K562 (cell line): ENCODE data around the gene KRT25. TPM values are rescaled to one million over a fixed set of nuclear protein-coding genes. Genes with fewer than 3 reads are reported as not detected.

Source experiments
- ATAC-seq: fragments of 200-7000 bp; cut with Tn5 transposase; 3 replicates; pipeline ENCODE4 v1.9.1; 2020; ENCODE audit warnings: moderate library complexity
- BruUV-seq: library from RNA; stranded (reverse); fragments of 400-500 nt; replicated peaks from 2 replicates; lab custom pipeline; 2021; lab: Mats Ljungman, UMichigan
- CTCF ChIA-PET: fragments of 300-600 bp; formaldehyde crosslinking; extraction: SDS; loops from one replicate; lab custom pipeline; 2021; ENCODE audit warnings: low intra/inter-chr PET ratio; lab: Yijun Ruan, JAX
- POLR2A ChIA-PET: fragments of 300-600, 350-650 bp; sonication (Branson Sonifier 250); formaldehyde crosslinking; extraction: SDS; loops from one replicate; lab custom pipeline; 2021; ENCODE audit warnings: antibody characterized with exemption, inconsistent platforms; lab: Yijun Ruan, JAX
- DNase-seq, 4 experiments: peaks; one replicate each; pipeline versions ENCODE4 v3.0.0 to v3.0.0-alpha.2; 2011 to 2018; ENCODE audit warnings: low spot score in 3 of 4, mixed read lengths in 3 of 4; ENCODE audit errors: extremely low read depth in 1 of 4
- FAIRE-seq: peaks from 2 replicates; lab custom pipeline; 2011; peaks lifted over from hg19 to GRCh38; lab: Jason Lieb, UNC
- H2AFZ ChIP-seq: 2 replicates; pipeline ENCODE4 v1.6.0; 2011; ENCODE audit warnings: low read depth, low read length, control low read depth, inconsistent platforms
- H3K27ac ChIP-seq: fragments of 200-600 bp; 3 replicates; pipeline ENCODE4 v1.8.0; 2011; ENCODE audit warnings: low read depth, mild to moderate bottlenecking, control low read depth, inconsistent platforms, low read length, moderate library complexity, mixed read lengths; ENCODE audit errors: extremely low read depth
- H3K27me3 ChIP-seq, 2 experiments: fragments of 300-600 bp in 1 of 2; 2 replicates in 1 of 2; 3 replicates in 1 of 2; pipeline versions ENCODE4 v1.6.0 to v1.8.0; 2011; ENCODE audit warnings: inconsistent platforms in 2 of 2, low read length in 2 of 2, mild to moderate bottlenecking in 1 of 2, mixed read lengths in 1 of 2, moderate library complexity in 1 of 2; ENCODE audit not compliant: control insufficient read depth in 2 of 2, insufficient read depth in 2 of 2
- H3K36me3 ChIP-seq: fragments of 300-600 bp; 3 replicates; pipeline ENCODE4 v1.8.0; 2011; ENCODE audit warnings: mild to moderate bottlenecking, low read length, inconsistent platforms; ENCODE audit not compliant: control insufficient read depth, insufficient read depth
- H3K4me1 ChIP-seq, 2 experiments: fragments of 200-600 bp in 1 of 2; replicated peaks in 1 of 2; 2 replicates in 1 of 2; 3 replicates in 1 of 2; pipeline versions ENCODE4 v1.5.1 to v1.8.0; 2011; ENCODE audit warnings: inconsistent platforms in 2 of 2, low read length in 2 of 2, mild to moderate bottlenecking in 1 of 2, mixed read lengths in 1 of 2, moderate library complexity in 1 of 2; ENCODE audit not compliant: control insufficient read depth in 2 of 2, insufficient read depth in 2 of 2
- H3K4me2 ChIP-seq: 2 replicates; pipeline ENCODE4 v1.6.1; 2011; ENCODE audit warnings: low read length, control low read depth, inconsistent platforms, mixed read lengths; ENCODE audit not compliant: insufficient read depth
- H3K4me3 ChIP-seq: fragments of 200-600 bp; sonication (generic), shearing (Covaris generic); 2 replicates; pipeline ENCODE4 v1.5.1; 2016; ENCODE audit warnings: control low read depth, inconsistent platforms
- H3K79me2 ChIP-seq: fragments of 200-600 bp; 3 replicates; pipeline ENCODE4 v1.8.0; 2011; ENCODE audit warnings: low read length, inconsistent platforms; ENCODE audit not compliant: control insufficient read depth, insufficient read depth
- H3K9ac ChIP-seq, 2 experiments: 2 replicates each; pipeline versions ENCODE4 v1.6.0 to v1.6.1; 2011; ENCODE audit warnings: low read depth in 2 of 2, low read length in 2 of 2, control low read depth in 1 of 2, inconsistent platforms in 1 of 2, mild to moderate bottlenecking in 1 of 2, mixed read lengths in 1 of 2; ENCODE audit not compliant: insufficient read depth in 1 of 2
- H3K9me1 ChIP-seq: one replicate; pipeline ENCODE4 v1.6.0; 2011; ENCODE audit warnings: inconsistent platforms, mild to moderate bottlenecking, low read length, moderate library complexity; ENCODE audit not compliant: control insufficient read depth, insufficient read depth
- H3K9me3 ChIP-seq: replicated peaks from 2 replicates; pipeline ENCODE4 v1.5.1; 2011; ENCODE audit warnings: low read depth, low read length, inconsistent platforms; ENCODE audit not compliant: control insufficient read depth, insufficient read depth
- H4K20me1 ChIP-seq: replicated peaks from 2 replicates; pipeline ENCODE4 v1.6.1; 2011; ENCODE audit warnings: low read length, inconsistent platforms, mixed read lengths; ENCODE audit not compliant: control insufficient read depth, insufficient read depth
- CBFA2T3 ChIP-seq: fragments of 450-650 bp; IDR thresholded peaks from 2 replicates; pipeline ENCODE4 v1.6.1; 2017
- ELF2 ChIP-seq: fragments of 250-450 bp; sonication (Bioruptor Pico); IDR thresholded peaks from 2 replicates; pipeline ENCODE4 v1.5.0; 2021; ENCODE audit warnings: mild to moderate bottlenecking
- JUNB ChIP-seq: fragments of 450-650 bp; formaldehyde crosslinking; conservative IDR thresholded peaks from 2 replicates; pipeline ENCODE4 v1.4.0; 2020; ENCODE audit warnings: mild to moderate bottlenecking
- ZNF551 ChIP-seq: fragments of 250-450 bp; sonication (Bioruptor Pico); IDR thresholded peaks from 2 replicates; pipeline ENCODE4 v1.5.0; 2021; ENCODE audit warnings: mild to moderate bottlenecking, moderate library complexity
- WGBS: fragments of 100-300 bp; shearing (Covaris generic); methylation state at CpG from one replicate; pipeline ENCODE4 v1.1.6; 2016; ENCODE audit warnings: low coverage, mixed read lengths; ENCODE audit not compliant: insufficient coverage; ENCODE audit errors: missing lambda C conversion rate; 5-methylcytosine and 5-hydroxymethylcytosine counted together
- in situ Hi-C: fragments of 300-500 bp; cut with MboI; formaldehyde crosslinking; loops from 4 replicates; pipeline ENCODE4 v1.15.0; 2018; ENCODE audit warnings: inconsistent platforms, mixed read lengths
- intact Hi-C: fragments of 100-400 bp; cut with micrococcal nuclease; formaldehyde crosslinking; loops from 2 replicates; pipeline ENCODE4 v1.14.2; 2022
- polyA plus RNA-seq, 8 experiments: library from polyadenylated mRNA; depleted of rRNA in 4 of 8; stranded (reverse) in 5 of 8; unstranded in 3 of 8; fragments of >200 nt; fragmentation: Nextera tagmentation in 2 of 8; fragmentation: Illumina TruSeq in 1 of 8; extraction: Ambion mirVana in 2 of 8; extraction: Trizol in 1 of 8; gene quantifications; 2 replicates each; pipeline versions ENCODE4 v1.2.1 to v1.2.3, GENCODE V29; 2011 to 2014; ENCODE audit warnings: inconsistent platforms in 1 of 8, missing spikeins in 1 of 8
- total RNA-seq, 7 experiments: library from RNA; depleted of rRNA in 6 of 7; stranded (reverse); fragments of >200 nt in 6 of 7; fragmentation: Illumina TruSeq in 2 of 7; extraction: Trizol in 2 of 7; gene quantifications; 2 replicates each; pipeline versions ENCODE4 v1.2.1 to v1.2.3, GENCODE V29; 2011 to 2021; ENCODE audit warnings: low replicate concordance in 1 of 7
- TF ChIP-seq, protein P1 (sequence below): sonication (generic); formaldehyde crosslinking; IDR thresholded peaks from 2 replicates; pipeline ENCODE4 v1.8.0; 2022; ENCODE audit warnings: mild to moderate bottlenecking, missing genetic modification reagents
- TF ChIP-seq, protein P2 (sequence below): fragments of 250-450 bp; sonication (Bioruptor Pico); IDR thresholded peaks from 2 replicates; pipeline ENCODE4 v1.5.0; 2021
- TF ChIP-seq, protein P3 (sequence below), 2 experiments: fragments of 450-650 bp in 1 of 2; sonication (generic) in 1 of 2; formaldehyde crosslinking in 1 of 2; IDR thresholded peaks in 1 of 2; conservative IDR thresholded peaks in 1 of 2; 2 replicates each; pipeline versions ENCODE4 v1.6.1 to v1.8.1; 2016 to 2023; ENCODE audit warnings: mild to moderate bottlenecking in 2 of 2, moderate library complexity in 2 of 2, inconsistent platforms in 1 of 2, missing genetic modification reagents in 1 of 2

Gene KRT25
- total and polyA plus RNA-seq, 9 of the 15 experiments (the other 6 are each of a cell fraction or from before 2014, with no cell fraction given) = not detected

DNA sequence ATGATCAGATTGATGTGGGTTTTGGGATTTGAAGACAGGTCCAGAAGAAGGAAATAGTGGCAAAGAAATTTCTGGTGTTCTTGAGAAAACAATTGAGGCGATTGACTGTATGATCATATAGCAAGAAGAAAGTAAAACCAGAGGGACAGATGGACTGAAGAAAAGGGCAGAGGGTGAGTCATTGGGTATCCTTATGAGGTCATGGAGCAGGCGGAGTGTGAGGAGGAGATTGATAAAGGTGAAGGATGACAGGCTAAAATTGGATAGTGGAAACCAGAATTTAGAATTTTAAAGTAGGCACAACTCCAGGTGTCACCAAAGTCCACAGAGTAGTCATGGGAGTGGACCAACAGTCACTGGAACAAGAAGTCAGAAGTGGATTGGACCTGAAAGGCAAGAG is 46.0 kb upstream of the KRT25 start:
- FAIRE-seq = no peak
- Histone ChIP-seq H3K4me1 (peaks cover 0 to 5% of the 10 kb centered on the region in 2 experiments; a peak in 1 of 5 replicates), H3K4me2 (no peak overlapping the region)
- 0 out of 2 replicates have a peak, but pooled peaks have one; percentile 18 for TF ChIP-seq CBFA2T3
- TF ChIP-seq ZNF551 (CRISPR knock-in tag) = no peak
- 0 out of 2 replicates have a peak, but pooled peaks have one; percentile 17 for TF ChIP-seq JUNB (CRISPR knock-in tag)
- TF ChIP-seq ELF2 (CRISPR knock-in tag) = no peak
- TF ChIP-seq, protein P1, sequence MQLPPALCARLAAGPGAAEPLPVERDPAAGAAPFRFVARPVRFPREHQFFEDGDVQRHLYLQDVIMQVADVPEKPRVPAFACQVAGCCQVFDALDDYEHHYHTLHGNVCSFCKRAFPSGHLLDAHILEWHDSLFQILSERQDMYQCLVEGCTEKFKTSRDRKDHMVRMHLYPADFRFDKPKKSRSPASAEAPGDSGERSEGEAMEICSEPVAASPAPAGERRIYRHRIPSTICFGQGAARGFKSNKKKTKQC (CRISPR knock-in tag) = no peak
- TF ChIP-seq, protein P2, sequence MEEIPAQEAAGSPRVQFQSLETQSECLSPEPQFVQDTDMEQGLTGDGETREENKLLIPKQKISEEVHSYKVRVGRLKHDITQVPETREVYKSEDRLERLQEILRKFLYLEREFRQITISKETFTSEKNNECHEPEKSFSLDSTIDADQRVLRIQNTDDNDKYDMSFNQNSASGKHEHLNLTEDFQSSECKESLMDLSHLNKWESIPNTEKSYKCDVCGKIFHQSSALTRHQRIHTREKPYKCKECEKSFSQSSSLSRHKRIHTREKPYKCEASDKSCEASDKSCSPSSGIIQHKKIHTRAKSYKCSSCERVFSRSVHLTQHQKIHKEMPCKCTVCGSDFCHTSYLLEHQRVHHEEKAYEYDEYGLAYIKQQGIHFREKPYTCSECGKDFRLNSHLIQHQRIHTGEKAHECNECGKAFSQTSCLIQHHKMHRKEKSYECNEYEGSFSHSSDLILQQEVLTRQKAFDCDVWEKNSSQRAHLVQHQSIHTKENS (CRISPR knock-in tag) = no peak
- TF ChIP-seq, protein P3, sequence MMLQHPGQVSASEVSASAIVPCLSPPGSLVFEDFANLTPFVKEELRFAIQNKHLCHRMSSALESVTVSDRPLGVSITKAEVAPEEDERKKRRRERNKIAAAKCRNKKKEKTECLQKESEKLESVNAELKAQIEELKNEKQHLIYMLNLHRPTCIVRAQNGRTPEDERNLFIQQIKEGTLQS (IDR thresholded peaks at IDR 0.05) = peak; percentile 75
- TF ChIP-seq, protein P3 (CRISPR knock-in tag; conservative IDR thresholded peaks at IDR 0.05) = no peak
- TF ChIP-seq, all 486 proteins: peak for 3
- Histone ChIP-seq H3K79me2 (no peaks in the 10 kb centered on the region), H2AFZ (no peak overlapping the region), H3K4me3 (no peak overlapping the region), H3K9me3 (no peaks in the 10 kb centered on the region), H3K9me1 (no peaks in the 10 kb centered on the region), H3K9ac (no peak overlapping the region), H3K27me3 (peaks cover 10 to 29% of the 10 kb centered on the region in 2 experiments), H3K27ac (no peak overlapping the region), H3K36me3 (no peaks in the 10 kb centered on the region), H4K20me1 (no peaks in the 10 kb centered on the region)
- 0% methylated on average over 2 of the region's 2 CpGs for WGBS
- DNase-seq (no peak), ATAC-seq (no peak)
- ChIA-PET POLR2A (interaction anchor here (0.8 kb wide), 1 partner anchor 651 kb away, joined by 3 read pairs; no protein-coding TSS in a partner anchor), CTCF (interaction anchor here (0.9 kb wide), 1 partner anchor 847 kb away, joined by 5 read pairs; no protein-coding TSS in a partner anchor)
- in situ Hi-C loops (loop anchor here (5.0 to 10.0 kb wide), 3 partner anchors 104 to 861 kb away; no protein-coding TSS in a partner anchor), intact Hi-C loops (no loop called here)
- no TSS peak for BruUV-seq
